Measurements from ENCODE around the gene RSPH6A.

The RSPH6A gene

GRCh38 chr19:45790942-45791341 is 24.2 kb downstream of the RSPH6A start:
- Histone ChIP-seq H3K23ac (ENCODE audit: low read length) (no peak overlapping the region), H3K36me3 (ENCODE audit: control insufficient read depth, insufficient read depth, low read length) (peaks cover 18% of the 10 kb centered on the region), H2BK120ac (ENCODE audit: low read depth, low read length) (no peak overlapping the region), H4K5ac (ENCODE audit: low read length) (no peak overlapping the region), H3K4me3 (ENCODE audit: low read length) (no peak overlapping the region), H3K4me2 (ENCODE audit: low read length) (no peak overlapping the region), H3K9ac (ENCODE audit: low read length) (no peak overlapping the region), H3K18ac (ENCODE audit: low read length) (no peak overlapping the region), H3K79me1 (ENCODE audit: low read length) (peaks cover 15% of the 10 kb centered on the region), H4K8ac (ENCODE audit: low read depth, low read length) (no peak overlapping the region), H2BK15ac (replicated peaks; ENCODE audit: low read depth) (no peak overlapping the region), H2AK5ac (ENCODE audit: low read length) (no peak overlapping the region), H3K79me2 (ENCODE audit: control insufficient read depth, insufficient read depth, low read length) (peaks cover 6% of the 10 kb centered on the region), H3K4me1 (ENCODE audit: control insufficient read depth, low read depth, low read length) (peaks cover 3% of the 10 kb centered on the region), H3K27ac (ENCODE audit: low read depth, low read length) (no peak overlapping the region), H3K27me3 (ENCODE audit: insufficient read depth, low read length, poor library complexity) (no peaks in the 10 kb centered on the region), H3K4ac (ENCODE audit: low read depth, low read length) (no peak overlapping the region), H2BK5ac (ENCODE audit: low read length) (no peak overlapping the region), H3K56ac (ENCODE audit: low read length) (no peak overlapping the region)
- no CpG with 5 or more reads among the region's 8 CpGs for WGBS (ENCODE audit: extremely low coverage, insufficient coverage, low lambda C conversion rate)
- no peak for DNase-seq

DNA sequence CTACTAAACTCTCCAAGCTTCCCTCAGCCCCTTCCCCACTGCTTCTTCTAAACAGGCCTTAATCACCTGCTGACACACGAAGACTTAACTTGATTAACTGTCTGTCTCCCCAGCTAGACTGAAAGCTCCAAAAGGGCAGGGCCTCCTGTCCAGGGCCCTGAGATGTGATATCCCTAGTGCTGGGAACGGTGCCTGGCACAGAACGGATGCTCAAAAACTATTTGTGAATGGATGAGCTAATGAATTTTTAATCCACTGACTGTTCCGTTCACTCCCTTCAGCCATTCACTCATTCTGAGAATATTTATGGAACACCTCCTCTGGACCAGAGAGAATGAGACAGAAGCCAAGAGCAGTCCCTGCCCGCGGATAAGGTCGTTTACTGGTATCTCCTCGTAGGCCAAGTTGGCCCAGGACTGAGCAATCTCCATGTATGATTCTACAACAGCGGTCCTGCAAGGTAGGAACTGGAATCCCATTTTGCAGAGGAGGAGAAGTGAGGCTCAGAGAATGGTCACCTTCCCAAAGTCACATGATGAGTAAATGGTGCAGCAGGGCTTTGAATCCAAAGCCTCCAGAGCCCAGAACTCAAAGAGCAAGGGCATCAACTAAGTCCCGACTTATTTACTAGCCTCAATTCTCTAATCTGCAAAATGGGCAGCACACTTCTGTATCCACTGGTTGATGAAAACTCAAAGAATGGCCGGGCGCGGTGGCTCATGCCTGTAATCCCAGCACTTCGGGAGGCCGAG is 25.9 kb downstream of the RSPH6A start:
- no peak overlapping the region for H4K8ac ChIP-seq (ENCODE audit: low read depth, low read length)
- no peak overlapping the region for H3K4me2 ChIP-seq (ENCODE audit: low read length)
- no peak overlapping the region for H3K9ac ChIP-seq (ENCODE audit: low read length)
- no peak overlapping the region for H2BK15ac ChIP-seq (replicated peaks; ENCODE audit: low read depth)
- H3K36me3 ChIP-seq (ENCODE audit: control insufficient read depth, insufficient read depth, low read length) = peaks cover 18% of the 10 kb centered on the region
- no peak overlapping the region for H2BK120ac ChIP-seq (ENCODE audit: low read depth, low read length)
- no peak for DNase-seq
- no peak overlapping the region for H3K23ac ChIP-seq (ENCODE audit: low read length)
- no peak overlapping the region for H4K5ac ChIP-seq (ENCODE audit: low read length)
- H3K27ac ChIP-seq (ENCODE audit: low read depth, low read length) = no peak overlapping the region
- no peaks in the 10 kb centered on the region for H3K27me3 ChIP-seq (ENCODE audit: insufficient read depth, low read length, poor library complexity)
- no peak overlapping the region for H3K18ac ChIP-seq (ENCODE audit: low read length)
- H3K4ac ChIP-seq (ENCODE audit: low read depth, low read length) = no peak overlapping the region
- H3K4me3 ChIP-seq (ENCODE audit: low read length) = no peak overlapping the region
- H3K79me1 ChIP-seq (ENCODE audit: low read length) = peaks cover 15% of the 10 kb centered on the region
- H3K4me1 ChIP-seq (ENCODE audit: control insufficient read depth, low read depth, low read length) = peaks cover 3% of the 10 kb centered on the region
- no CpG with 5 or more reads among the region's 15 CpGs for WGBS (ENCODE audit: extremely low coverage, insufficient coverage, low lambda C conversion rate)
- no peak overlapping the region for H2BK5ac ChIP-seq (ENCODE audit: low read length)
- H2AK5ac ChIP-seq (ENCODE audit: low read length) = no peak overlapping the region
- H3K79me2 ChIP-seq (ENCODE audit: control insufficient read depth, insufficient read depth, low read length) = peaks cover 6% of the 10 kb centered on the region
- no peak overlapping the region for H3K56ac ChIP-seq (ENCODE audit: low read length)

DNA sequence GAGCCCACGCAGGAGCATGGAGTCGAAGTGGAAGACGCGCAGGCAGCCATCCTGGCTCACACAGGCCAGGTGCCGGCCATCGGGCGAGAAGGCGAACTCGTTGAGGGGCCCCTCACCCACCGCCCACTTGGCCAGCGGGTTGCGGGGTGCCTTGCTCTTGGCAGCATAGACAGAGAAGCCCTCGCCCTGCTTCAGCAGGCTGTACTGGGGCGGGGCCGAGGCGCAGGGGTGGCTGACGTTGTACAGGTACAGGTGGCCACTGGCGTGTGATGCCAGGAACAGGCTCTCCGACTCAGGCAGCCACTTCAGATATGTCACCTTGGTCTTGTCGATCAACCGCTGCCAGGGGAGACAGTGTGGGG is 28.6 kb downstream of the RSPH6A start:
- H3K4me2 ChIP-seq (ENCODE audit: low read length) = no peak overlapping the region

DNA sequence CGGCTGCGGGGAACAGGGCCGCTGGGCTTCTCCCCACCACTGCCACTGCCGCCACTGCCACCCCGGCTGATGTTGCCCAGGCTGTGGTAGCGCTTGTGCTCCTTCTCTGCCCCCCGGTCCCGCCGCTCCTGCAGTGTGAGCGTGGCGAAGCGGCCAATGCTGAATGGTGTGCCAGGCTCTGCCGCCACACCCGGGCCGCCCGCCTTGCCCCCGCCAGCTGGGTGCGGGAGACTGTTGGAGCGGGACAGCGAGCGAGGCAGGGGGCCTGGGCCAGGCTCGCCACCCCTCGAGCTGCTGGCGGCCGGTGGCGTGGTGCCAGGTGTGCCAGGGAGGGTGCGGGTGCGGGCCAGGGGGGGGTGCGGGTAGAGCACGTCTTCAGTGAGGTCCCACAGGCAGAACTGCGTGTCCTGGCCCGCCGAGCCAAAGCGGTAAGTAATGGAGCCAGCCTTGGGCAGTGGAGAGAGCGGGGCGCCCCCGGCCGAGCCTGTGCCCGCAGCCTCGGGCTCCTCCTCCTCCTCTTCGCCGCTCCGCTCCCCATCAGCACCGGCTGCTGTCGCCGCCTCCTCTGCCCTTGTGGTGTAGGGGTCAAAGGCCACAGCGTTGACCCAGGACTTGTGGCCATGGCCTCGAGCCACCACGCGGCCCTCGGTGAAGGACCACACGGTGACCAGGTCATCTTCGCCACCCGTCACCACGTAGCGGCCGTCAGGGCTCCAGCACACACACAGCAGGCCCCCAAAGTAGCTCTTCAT is 29.2 kb downstream of the RSPH6A start:
- no peak overlapping the region for H3K56ac ChIP-seq (ENCODE audit: low read length)
- H4K8ac ChIP-seq (ENCODE audit: low read depth, low read length) = no peak overlapping the region
- WGBS (ENCODE audit: extremely low coverage, insufficient coverage, low lambda C conversion rate) = no CpG with 5 or more reads among the region's 57 CpGs
- no peak overlapping the region for H2BK5ac ChIP-seq (ENCODE audit: low read length)
- H2AK5ac ChIP-seq (ENCODE audit: low read length) = no peak overlapping the region
- H2BK120ac ChIP-seq (ENCODE audit: low read depth, low read length) = no peak overlapping the region
- no peak overlapping the region for H3K9ac ChIP-seq (ENCODE audit: low read length)
- H3K79me1 ChIP-seq (ENCODE audit: low read length) = peaks cover 3% of the 10 kb centered on the region
- no peak overlapping the region for H4K5ac ChIP-seq (ENCODE audit: low read length)
- no peak overlapping the region for H3K4me3 ChIP-seq (ENCODE audit: low read length)
- DNase-seq = no peak
- no peak overlapping the region for H3K4me2 ChIP-seq (ENCODE audit: low read length)
- no peak overlapping the region for H3K4ac ChIP-seq (ENCODE audit: low read depth, low read length)
- no peak overlapping the region for H3K27ac ChIP-seq (ENCODE audit: low read depth, low read length)
- no peaks in the 10 kb centered on the region for H3K27me3 ChIP-seq (ENCODE audit: insufficient read depth, low read length, poor library complexity)
- no peak overlapping the region for H3K18ac ChIP-seq (ENCODE audit: low read length)
- no peaks in the 10 kb centered on the region for H3K4me1 ChIP-seq (ENCODE audit: control insufficient read depth, low read depth, low read length)
- H2BK15ac ChIP-seq (replicated peaks; ENCODE audit: low read depth) = no peak overlapping the region
- H3K79me2 ChIP-seq (ENCODE audit: control insufficient read depth, insufficient read depth, low read length) = no peaks in the 10 kb centered on the region
- H3K36me3 ChIP-seq (ENCODE audit: control insufficient read depth, insufficient read depth, low read length) = peaks cover 18% of the 10 kb centered on the region
- no peak overlapping the region for H3K23ac ChIP-seq (ENCODE audit: low read length)

More for the DNA sequence above, 28.6 kb downstream of the RSPH6A start:
- no peaks in the 10 kb centered on the region for H3K27me3 ChIP-seq (ENCODE audit: insufficient read depth, low read length, poor library complexity)
- H2BK15ac ChIP-seq (replicated peaks; ENCODE audit: low read depth) = no peak overlapping the region
- H4K5ac ChIP-seq (ENCODE audit: low read length) = no peak overlapping the region
- no peaks in the 10 kb centered on the region for H3K4me1 ChIP-seq (ENCODE audit: control insufficient read depth, low read depth, low read length)
- DNase-seq = no peak
- WGBS (ENCODE audit: extremely low coverage, insufficient coverage, low lambda C conversion rate) = no CpG with 5 or more reads among the region's 21 CpGs
- no peak overlapping the region for H3K18ac ChIP-seq (ENCODE audit: low read length)
- H3K36me3 ChIP-seq (ENCODE audit: control insufficient read depth, insufficient read depth, low read length) = peaks cover 18% of the 10 kb centered on the region
- no peaks in the 10 kb centered on the region for H3K79me2 ChIP-seq (ENCODE audit: control insufficient read depth, insufficient read depth, low read length)
- no peak overlapping the region for H2BK120ac ChIP-seq (ENCODE audit: low read depth, low read length)
- H4K8ac ChIP-seq (ENCODE audit: low read depth, low read length) = no peak overlapping the region
- H2BK5ac ChIP-seq (ENCODE audit: low read length) = no peak overlapping the region
- no peak overlapping the region for H3K4me3 ChIP-seq (ENCODE audit: low read length)
- H3K9ac ChIP-seq (ENCODE audit: low read length) = no peak overlapping the region
- no peak overlapping the region for H3K4ac ChIP-seq (ENCODE audit: low read depth, low read length)
- peaks cover 9% of the 10 kb centered on the region for H3K79me1 ChIP-seq (ENCODE audit: low read length)
- H2AK5ac ChIP-seq (ENCODE audit: low read length) = no peak overlapping the region
- no peak overlapping the region for H3K56ac ChIP-seq (ENCODE audit: low read length)
- H3K27ac ChIP-seq (ENCODE audit: low read depth, low read length) = no peak overlapping the region
- no peak overlapping the region for H3K23ac ChIP-seq (ENCODE audit: low read length)

GRCh38 chr19:45785097-45785496 is 30.0 kb downstream of the RSPH6A start:
- H3K4me3 ChIP-seq (ENCODE audit: low read length) = no peak overlapping the region
- no peaks in the 10 kb centered on the region for H3K4me1 ChIP-seq (ENCODE audit: control insufficient read depth, low read depth, low read length)
- peaks cover 15% of the 10 kb centered on the region for H3K36me3 ChIP-seq (ENCODE audit: control insufficient read depth, insufficient read depth, low read length)
- H3K18ac ChIP-seq (ENCODE audit: low read length) = no peak overlapping the region
- WGBS (ENCODE audit: extremely low coverage, insufficient coverage, low lambda C conversion rate) = no CpG with 5 or more reads among the region's 5 CpGs
- no peak overlapping the region for H3K23ac ChIP-seq (ENCODE audit: low read length)
- no peak overlapping the region for H3K9ac ChIP-seq (ENCODE audit: low read length)
- H2BK15ac ChIP-seq (replicated peaks; ENCODE audit: low read depth) = no peak overlapping the region
- H4K8ac ChIP-seq (ENCODE audit: low read depth, low read length) = no peak overlapping the region
- no peaks in the 10 kb centered on the region for H3K27me3 ChIP-seq (ENCODE audit: insufficient read depth, low read length, poor library complexity)
- peaks cover 1% of the 10 kb centered on the region for H3K79me1 ChIP-seq (ENCODE audit: low read length)
- no peak overlapping the region for H3K27ac ChIP-seq (ENCODE audit: low read depth, low read length)
- DNase-seq = no peak
- H3K4ac ChIP-seq (ENCODE audit: low read depth, low read length) = no peak overlapping the region
- no peak overlapping the region for H2AK5ac ChIP-seq (ENCODE audit: low read length)
- H2BK120ac ChIP-seq (ENCODE audit: low read depth, low read length) = no peak overlapping the region
- H3K79me2 ChIP-seq (ENCODE audit: control insufficient read depth, insufficient read depth, low read length) = no peaks in the 10 kb centered on the region
- H2BK5ac ChIP-seq (ENCODE audit: low read length) = no peak overlapping the region
- H3K4me2 ChIP-seq (ENCODE audit: low read length) = no peak overlapping the region
- no peak overlapping the region for H3K56ac ChIP-seq (ENCODE audit: low read length)
- H4K5ac ChIP-seq (ENCODE audit: low read length) = no peak overlapping the region

All from mesendoderm (in vitro differentiated cells).